HEK293 (cell line): ENCODE results near the gene GLG1.

Experiments used
- MYNN ChIP-seq: fragments of 450-650 bp; formaldehyde crosslinking; IDR thresholded peaks from 2 replicates; pipeline ENCODE4 v1.5.1; 2016; ENCODE audit warnings: missing biosample characterization, missing genetic modification characterization, borderline replicate concordance
- REPIN1 ChIP-seq: fragments of 450-650 bp; formaldehyde crosslinking; IDR thresholded peaks from 2 replicates; pipeline ENCODE4 v1.5.1; 2017; ENCODE audit warnings: missing biosample characterization, missing genetic modification characterization, low read depth

- TF ChIP-seq MYNN (tag by site-specific recombination) (no peak), REPIN1 (tag by site-specific recombination) (no peak)
These were observed 10.3 kb downstream of the GLG1 start for GRCh38 chr16:74596586-74596985.
